Glutamatergic neuron (in vitro differentiated cells): ENCODE measurements around the gene ITGAE. TPM values are rescaled to one million over a fixed set of nuclear protein-coding genes. Genes with fewer than 3 reads are reported as not detected.
"Not testable (repeated sequence)": the region's sequence is repeated elsewhere in the genome, so short reads cannot be mapped to it uniquely, and the experiment has no call there.

Source experiments
- DNase-seq: peaks from one replicate; pipeline ENCODE4 v3.0.0; 2022
- H3K27ac Mint-ChIP-seq: one replicate; pipeline ENCODE4 v1.8.0; 2020; ENCODE audit warnings: mild to moderate bottlenecking, mixed read lengths, inconsistent platforms; ENCODE audit not compliant: unreplicated experiment
- H3K27me3 Mint-ChIP-seq: one replicate; pipeline ENCODE4 v1.8.0; 2020; ENCODE audit warnings: mild to moderate bottlenecking, moderate library complexity, mixed read lengths, inconsistent platforms; ENCODE audit not compliant: unreplicated experiment
- H3K36me3 Mint-ChIP-seq: one replicate; pipeline ENCODE4 v1.8.0; 2020; ENCODE audit warnings: mild to moderate bottlenecking, mixed read lengths, inconsistent platforms; ENCODE audit not compliant: unreplicated experiment
- H3K4me1 Mint-ChIP-seq: one replicate; pipeline ENCODE4 v1.8.0; 2020; ENCODE audit warnings: mild to moderate bottlenecking, low read depth, mixed read lengths, inconsistent platforms; ENCODE audit not compliant: unreplicated experiment
- H3K4me3 Mint-ChIP-seq: one replicate; pipeline ENCODE4 v1.8.0; 2020; ENCODE audit warnings: mild to moderate bottlenecking, mixed read lengths, inconsistent platforms; ENCODE audit not compliant: unreplicated experiment
- H3K9me3 Mint-ChIP-seq: one replicate; pipeline ENCODE4 v1.8.0; 2020; ENCODE audit warnings: mild to moderate bottlenecking, moderate library complexity, mixed read lengths, inconsistent platforms; ENCODE audit not compliant: unreplicated experiment
- CTCF ChIP-seq: fragments of 200-600 bp; sonication (generic); IDR thresholded peaks from one replicate; pipeline ENCODE4 v1.5.0; 2021; ENCODE audit not compliant: partially characterized antibody, unreplicated experiment
- total RNA-seq: library from RNA; stranded (reverse); fragmentation: NEBNext Ultra II Directional; extraction: Animal tissue kit (Norgen Biotek cat#: 25700); gene quantifications from one replicate; pipeline ENCODE4 v1.2.1, GENCODE V29; 2021; ENCODE audit not compliant: unreplicated experiment

The ITGAE gene
- total RNA-seq, 1 donor from 2014 or later: 19.2 TPM

- no peaks in the 10 kb centered on the region for H3K36me3 Mint-ChIP-seq
- peak; percentile 37 for TF ChIP-seq CTCF
- no peak for DNase-seq
- H3K4me1 Mint-ChIP-seq: peaks cover 9% of the 10 kb centered on the region
- peak overlapping the region; percentile 57 for H3K27ac Mint-ChIP-seq
- no peaks in the 10 kb centered on the region for H3K9me3 Mint-ChIP-seq
- peak overlapping the region; percentile 76 for H3K4me3 Mint-ChIP-seq
- H3K27me3 Mint-ChIP-seq: peaks cover 4% of the 10 kb centered on the region
Measured at GRCh38 chr17:3846437-3847164, 45.6 kb upstream of the ITGAE start.

- peak within 1 kb of the TSS; percentile 96 for H3K4me3 Mint-ChIP-seq
- H3K36me3 Mint-ChIP-seq: no peaks in the 10 kb centered on the region
- H3K9me3 Mint-ChIP-seq: no peaks in the 10 kb centered on the region
- TF ChIP-seq CTCF: peak; percentile 99
- no peaks in the 10 kb centered on the region for H3K27me3 Mint-ChIP-seq
- H3K27ac Mint-ChIP-seq: peak within 1 kb of the TSS; percentile 90
- DNase-seq: peak; percentile 91
- peaks cover 9% of the 10 kb centered on the region for H3K4me1 Mint-ChIP-seq
Measured at GRCh38 chr17:3845621-3846436, 44.8 kb upstream of the ITGAE start, which contains the start of gene NCBP3. Gene NCBP3 (minus strand): TSS chr17:3846246. CDS start chr17:3846223, 23 bp downstream.

- no peak for DNase-seq
- no peaks in the 10 kb centered on the region for H3K27me3 Mint-ChIP-seq
- TF ChIP-seq CTCF: no peak
- H3K36me3 Mint-ChIP-seq: no peaks in the 10 kb centered on the region
- no peaks in the 10 kb centered on the region for H3K9me3 Mint-ChIP-seq
- peak overlapping the region; percentile 96 for H3K4me3 Mint-ChIP-seq
- H3K4me1 Mint-ChIP-seq: peaks cover 9% of the 10 kb centered on the region
- H3K27ac Mint-ChIP-seq: peak overlapping the region; percentile 90
Measured at GRCh38 chr17:3845291-3845620, 44.3 kb upstream of the ITGAE start.

GRCh38 chr17:3844556-3844955, 43.6 kb upstream of the ITGAE start:
- not testable (repeated sequence) for H3K27ac Mint-ChIP-seq, H3K4me1 Mint-ChIP-seq, H3K27me3 Mint-ChIP-seq, H3K9me3 Mint-ChIP-seq, DNase-seq, H3K36me3 Mint-ChIP-seq
- peak overlapping the region; percentile 96 for H3K4me3 Mint-ChIP-seq

GRCh38 chr17:3843935-3844516, 43.0 kb upstream of the ITGAE start:
- Mint-ChIP-seq H3K27me3 (no peaks in the 10 kb centered on the region), H3K27ac (peak overlapping the region; percentile 75), H3K4me1 (peaks cover 9% of the 10 kb centered on the region), H3K4me3 (peak overlapping the region; percentile 96), H3K36me3 (no peaks in the 10 kb centered on the region), H3K9me3 (no peaks in the 10 kb centered on the region)
- DNase-seq: peak; percentile 65
- TF ChIP-seq CTCF: peak; percentile 72
